ENCODE results near the gene EIF6.

The EIF6 gene

DNA sequence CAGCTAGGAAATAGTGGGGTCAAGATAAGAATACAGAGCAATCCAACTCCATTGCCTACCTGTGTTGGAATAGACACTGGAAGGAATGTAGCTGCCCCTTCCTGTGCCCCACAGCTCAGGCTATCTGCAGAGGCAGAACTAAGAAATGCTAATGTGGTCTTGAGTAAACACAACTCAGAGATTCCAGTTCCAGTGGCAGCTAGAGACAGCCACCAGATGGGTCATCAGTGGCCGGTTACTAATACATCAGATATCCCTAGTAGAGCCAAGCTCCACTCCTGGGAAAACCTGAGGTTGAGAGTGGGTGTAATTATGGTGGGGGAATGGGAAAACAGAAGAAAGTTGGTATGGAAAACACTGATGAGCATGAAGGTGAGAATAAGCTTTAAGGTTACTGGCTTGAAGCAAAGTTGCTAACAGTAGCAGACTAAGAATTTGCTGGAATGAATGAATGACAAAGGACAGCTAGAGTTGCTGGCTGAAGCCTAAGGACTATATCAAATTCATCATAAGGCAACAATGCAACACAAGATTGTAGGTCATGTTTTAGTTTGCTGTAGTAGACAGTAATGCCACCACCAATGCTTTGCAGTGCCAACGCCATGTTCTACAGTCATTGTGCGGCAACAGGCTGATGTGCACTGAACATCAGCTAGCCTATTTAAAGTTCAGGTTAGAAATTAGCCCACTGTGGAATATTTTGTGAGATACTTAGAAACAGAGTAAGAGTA, 36.0 kb upstream of the EIF6 start:
- Histone ChIP-seq H3K27me3 (no peaks in the 10 kb centered on the region), H3K27ac (no peak overlapping the region), H3K4me1 (peaks cover 0 to 17% (median 8%) of the 10 kb centered on the region in 4 donors), H3K4me3 (no peak overlapping the region), H3K9me3 (no peaks in the 10 kb centered on the region), H3K36me3 (peaks cover 0 to 6% (median 6%) of the 10 kb centered on the region in 3 donors)
- TF ChIP-seq CTCF (IDR thresholded peaks at IDR 0.05), result no peak
- intact Hi-C loops (cut with DNase I; ENCODE audit: low total_unique reads), result no loop called here
- DNase-seq, result no peak

- intact Hi-C loops (cut with DNase I; ENCODE audit: low total_unique reads), result no loop called here
- Histone ChIP-seq H3K27ac (no peak overlapping the region), H3K4me3 (no peak overlapping the region), H3K4me1 (peaks cover 0 to 17% (median 8%) of the 10 kb centered on the region in 4 donors), H3K27me3 (no peaks in the 10 kb centered on the region), H3K36me3 (peaks cover 0 to 11% (median 6%) of the 10 kb centered on the region in 3 donors), H3K9me3 (no peaks in the 10 kb centered on the region)
- DNase-seq, result no peak
- TF ChIP-seq CTCF (IDR thresholded peaks at IDR 0.05), result no peak
Measured at GRCh38 chr20:35319871-35320197, 35.3 kb upstream of the EIF6 start.

DNA sequence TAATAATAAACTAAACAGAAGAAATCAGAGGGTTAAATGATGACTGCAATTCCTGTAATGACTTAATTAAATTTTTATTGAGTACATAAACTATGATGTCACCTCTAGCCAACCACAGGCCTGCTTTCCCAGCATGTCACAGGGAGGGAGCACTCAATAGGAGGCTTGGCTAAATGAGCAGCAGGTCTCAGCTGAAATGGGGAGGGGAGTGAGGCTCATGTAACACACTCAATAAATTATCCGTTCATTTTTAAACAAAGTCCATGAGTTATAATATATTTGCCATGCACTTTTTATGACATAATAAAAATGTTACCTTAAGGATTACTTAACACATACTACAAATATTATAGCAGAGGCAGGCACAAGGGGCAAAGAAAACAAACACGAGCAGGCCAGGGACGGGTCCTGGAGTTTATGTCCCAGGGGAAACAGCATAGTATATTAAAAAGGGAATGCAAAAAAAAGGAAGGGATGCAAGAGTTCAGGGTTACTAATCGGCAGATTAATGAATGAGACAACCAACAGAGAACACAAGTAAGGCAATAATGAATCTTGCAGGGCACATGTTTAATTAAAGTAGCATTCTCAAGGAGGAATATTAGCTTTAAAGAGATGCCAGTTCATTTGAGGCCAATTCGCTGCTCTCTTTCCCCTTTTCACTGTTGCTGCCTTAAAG, 34.8 kb upstream of the EIF6 start:
- peaks cover 0 to 11% (median 6%) of the 10 kb centered on the region in 3 donors for H3K36me3 ChIP-seq
- no peak for TF ChIP-seq CTCF (IDR thresholded peaks at IDR 0.05)
- no peaks in the 10 kb centered on the region for H3K9me3 ChIP-seq
- no peak overlapping the region for H3K4me3 ChIP-seq
- H3K27me3 ChIP-seq, result no peaks in the 10 kb centered on the region
- intact Hi-C loops (cut with DNase I; ENCODE audit: low total_unique reads), result no loop called here
- H3K4me1 ChIP-seq, result peaks cover 0 to 17% (median 8%) of the 10 kb centered on the region in 4 donors
- no peak overlapping the region for H3K27ac ChIP-seq
- no peak for DNase-seq

DNA sequence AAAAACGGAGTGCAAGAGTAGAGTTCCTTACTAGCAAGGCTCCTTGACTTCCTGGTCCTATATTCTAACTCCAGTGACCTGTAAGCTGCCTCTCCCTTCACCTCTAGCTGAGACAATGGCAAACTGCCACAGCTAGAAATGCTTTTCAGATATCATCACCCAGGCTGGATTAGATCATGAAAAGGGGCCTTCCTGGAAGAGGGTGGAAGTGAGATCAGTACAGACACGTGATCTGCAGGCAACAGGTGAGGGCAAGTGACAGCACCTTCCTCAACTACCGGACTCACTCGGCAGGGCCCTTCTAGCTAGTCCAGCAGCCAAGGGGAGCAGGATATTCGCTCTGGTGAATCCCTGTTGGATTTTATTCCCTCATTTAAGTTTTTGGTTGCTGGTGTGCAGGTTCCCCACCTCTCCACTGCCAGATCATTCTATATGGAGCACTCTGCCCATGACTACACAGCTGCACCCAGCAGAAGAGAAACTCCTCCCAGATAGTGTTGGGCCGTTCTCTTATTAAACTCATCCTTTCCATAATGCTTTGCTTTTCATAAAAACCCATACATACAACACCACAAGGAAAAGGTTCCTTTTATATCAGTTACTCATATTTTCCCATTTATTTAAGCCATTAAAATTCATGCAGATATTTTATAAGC, 34.1 kb upstream of the EIF6 start:
- Histone ChIP-seq H3K27ac (no peak overlapping the region), H3K9me3 (no peaks in the 10 kb centered on the region), H3K4me3 (no peak overlapping the region), H3K36me3 (peaks cover 0 to 14% (median 4%) of the 10 kb centered on the region in 3 donors), H3K27me3 (no peaks in the 10 kb centered on the region), H3K4me1 (peaks cover 0 to 17% (median 8%) of the 10 kb centered on the region in 4 donors)
- TF ChIP-seq CTCF (IDR thresholded peaks at IDR 0.05), result no peak
- DNase-seq, result no peak
- intact Hi-C loops (cut with DNase I; ENCODE audit: low total_unique reads), result no loop called here

GRCh38 chr20:35317416-35318210, 33.0 kb upstream of the EIF6 start:
- H3K27me3 ChIP-seq, result no peaks in the 10 kb centered on the region
- TF ChIP-seq CTCF (IDR thresholded peaks at IDR 0.05), result no peak
- peaks cover 0 to 17% (median 4%) of the 10 kb centered on the region in 3 donors for H3K36me3 ChIP-seq
- no peak overlapping the region for H3K27ac ChIP-seq
- H3K4me1 ChIP-seq, result peaks cover 0 to 17% (median 8%) of the 10 kb centered on the region in 4 donors
- no peak for DNase-seq
- no peaks in the 10 kb centered on the region for H3K9me3 ChIP-seq
- intact Hi-C loops (cut with DNase I; ENCODE audit: low total_unique reads), result no loop called here
- H3K4me3 ChIP-seq, result no peak overlapping the region

All from tibial artery (tissue), 4 donors.